Skeletal muscle cell (primary cell): ENCODE results near the gene ALX4.

ENCODE experiments used
- DNase-seq: peaks from one replicate; pipeline ENCODE4 v3.0.0-alpha.2; 2010; ENCODE audit warnings: low read depth
- H3K4me3 ChIP-seq: 2 replicates; pipeline ENCODE4 v1.5.1; 2011; ENCODE audit warnings: low read depth, mild to moderate bottlenecking, control low read depth, low read length, moderate library complexity

The ALX4 gene

GRCh38 chr11:44257338-44258189 lies 52.4 kb downstream of the ALX4 start:
- no peak for DNase-seq
- H3K4me3 ChIP-seq = no peak overlapping the region

GRCh38 chr11:44256673-44257291 lies 53.2 kb downstream of the ALX4 start:
- no peak for DNase-seq
- H3K4me3 ChIP-seq = no peak overlapping the region

GRCh38 chr11:44255406-44256071 lies 54.4 kb downstream of the ALX4 start:
- DNase-seq = no peak
- H3K4me3 ChIP-seq = no peak overlapping the region

- DNase-seq = no peak
- H3K4me3 ChIP-seq = no peak overlapping the region
Measured at GRCh38 chr11:44252999-44253602, 56.8 kb downstream of the ALX4 start.

- H3K4me3 ChIP-seq = no peak overlapping the region
- no peak for DNase-seq
Measured at GRCh38 chr11:44250421-44250820, 59.5 kb downstream of the ALX4 start.

- no peak for DNase-seq
- no peak overlapping the region for H3K4me3 ChIP-seq
Measured at GRCh38 chr11:44248109-44248508, 61.8 kb downstream of the ALX4 start.

GRCh38 chr11:44247508-44247907 lies 62.4 kb downstream of the ALX4 start:
- DNase-seq = no peak

GRCh38 chr11:44246726-44247125 lies 63.2 kb downstream of the ALX4 start:
- H3K4me3 ChIP-seq = no peak overlapping the region
- peak; percentile 54 for DNase-seq

More at GRCh38 chr11:44247508-44247907, 62.4 kb downstream of the ALX4 start:
- no peak overlapping the region for H3K4me3 ChIP-seq

- no peak overlapping the region for H3K4me3 ChIP-seq
- DNase-seq = no peak
Measured at GRCh38 chr11:44244639-44245310, 65.2 kb downstream of the ALX4 start.

- DNase-seq = peak; percentile 21
- no peak overlapping the region for H3K4me3 ChIP-seq
Measured at GRCh38 chr11:44243595-44244343, 66.2 kb downstream of the ALX4 start.

GRCh38 chr11:44243086-44243485 lies 66.9 kb downstream of the ALX4 start:
- H3K4me3 ChIP-seq = no peak overlapping the region
- DNase-seq = no peak

- DNase-seq = peak; percentile 35
- no peak overlapping the region for H3K4me3 ChIP-seq
Measured at GRCh38 chr11:44241851-44242250, 68.1 kb downstream of the ALX4 start.

GRCh38 chr11:44237156-44237555 lies 72.8 kb downstream of the ALX4 start:
- DNase-seq = no peak
- H3K4me3 ChIP-seq = no peak overlapping the region

- no peak overlapping the region for H3K4me3 ChIP-seq
- no peak for DNase-seq
Measured at GRCh38 chr11:44236296-44236695, 73.6 kb downstream of the ALX4 start.

- DNase-seq = peak; percentile 96
- H3K4me3 ChIP-seq = no peak overlapping the region
Measured at GRCh38 chr11:44235765-44236201, 74.2 kb downstream of the ALX4 start.

- DNase-seq = no peak
- H3K4me3 ChIP-seq = no peak overlapping the region
Measured at GRCh38 chr11:44229624-44230023, 80.3 kb downstream of the ALX4 start.

- DNase-seq = no peak
- no peak overlapping the region for H3K4me3 ChIP-seq
Measured at GRCh38 chr11:44229098-44229497, 80.8 kb downstream of the ALX4 start.

- no peak for DNase-seq
- H3K4me3 ChIP-seq = no peak overlapping the region
Measured at GRCh38 chr11:44228379-44228778, 81.6 kb downstream of the ALX4 start.

GRCh38 chr11:44226945-44227344 lies 83.0 kb downstream of the ALX4 start:
- no peak for DNase-seq
- H3K4me3 ChIP-seq = no peak overlapping the region
